PC-3 (cell line): ENCODE results near the gene ZNF784. TPM values are rescaled to one million over a fixed set of nuclear protein-coding genes. Genes with fewer than 3 reads are reported as not detected.
A peak's percentile ranks its signal among the peaks of the same experiment; 100 is the strongest.

Experiments
- ATAC-seq: fragments of 200-7000 bp; cut with Tn5 transposase; 2 replicates; pipeline ENCODE4 v1.9.1; 2020; ENCODE audit warnings: mild to moderate bottlenecking, moderate library complexity
- BruUV-seq: library from RNA; stranded (reverse); fragments of 400-500 nt; replicated peaks from 2 replicates; lab custom pipeline; 2021; lab: Mats Ljungman, UMichigan
- CTCF ChIA-PET: fragments of 300-600 bp; sonication (Branson Sonifier 250); formaldehyde crosslinking; loops from one replicate; lab custom pipeline; 2022; ENCODE audit warnings: antibody characterized with exemption; lab: Charles Lee
- POLR2A ChIA-PET: fragments of 300-600 bp; sonication (Branson Sonifier 250); formaldehyde crosslinking; loops from one replicate; lab custom pipeline; 2022; ENCODE audit warnings: antibody characterized with exemption; ENCODE audit not compliant: unreplicated experiment; lab: Charles Lee
- DNase-seq: peaks from one replicate; pipeline ENCODE4 v3.0.0-alpha.2; 2015
- H2AFZ ChIP-seq: fragments of 300-600 bp; sonication (generic); 2 replicates; pipeline ENCODE4 v1.6.0; 2016; ENCODE audit warnings: antibody characterized with exemption, low read length
- H3F3A ChIP-seq: fragments of 300-600 bp; sonication (generic); one replicate; pipeline ENCODE4 v1.6.0; 2017; ENCODE audit warnings: antibody characterized with exemption, low read length, control low read depth, mild to moderate bottlenecking; ENCODE audit not compliant: unreplicated experiment
- H3K27ac ChIP-seq: fragments of 300-600 bp; sonication (generic); 2 replicates; pipeline ENCODE4 v1.5.1; 2016; ENCODE audit warnings: mild to moderate bottlenecking, low read length
- H3K27me3 ChIP-seq: fragments of 300-600 bp; sonication (generic); 2 replicates; pipeline ENCODE4 v1.6.1; 2016; ENCODE audit warnings: low read length, mixed read lengths
- H3K36me3 ChIP-seq: fragments of 300-600 bp; sonication (generic); 2 replicates; pipeline ENCODE4 v1.6.1; 2016; ENCODE audit warnings: low read depth, mixed run types, low read length, mixed read lengths
- H3K4me1 ChIP-seq: fragments of 300-600 bp; sonication (generic); 2 replicates; pipeline ENCODE4 v1.5.1; 2016; ENCODE audit warnings: low read length; ENCODE audit not compliant: insufficient read depth
- H3K4me2 ChIP-seq: fragments of 300-600 bp; sonication (generic); 2 replicates; pipeline ENCODE4 v1.6.0; 2016; ENCODE audit warnings: low read length
- H3K4me3 ChIP-seq: fragments of 300-600 bp; sonication (generic); 2 replicates; pipeline ENCODE4 v1.5.1; 2016; ENCODE audit warnings: mild to moderate bottlenecking, low read length, mixed read lengths
- H3K79me2 ChIP-seq: fragments of 300-600 bp; sonication (generic); 2 replicates; pipeline ENCODE4 v1.6.1; 2017; ENCODE audit warnings: low read length, mixed read lengths
- H3K9ac ChIP-seq: fragments of 300-600 bp; sonication (generic); 2 replicates; pipeline ENCODE4 v1.6.0; 2016; ENCODE audit warnings: mild to moderate bottlenecking, low read length
- H3K9me2 ChIP-seq: fragments of 300-600 bp; sonication (generic); replicated peaks from 2 replicates; pipeline ENCODE4 v1.6.1; 2016; ENCODE audit warnings: mixed run types, low read length, mixed read lengths
- H3K9me3 ChIP-seq: fragments of 300-600 bp; sonication (generic); 2 replicates; pipeline ENCODE4 v1.6.1; 2016; ENCODE audit warnings: low read length, mixed read lengths
- H4K20me1 ChIP-seq: fragments of 300-600 bp; sonication (generic); 2 replicates; pipeline ENCODE4 v1.6.1; 2016; ENCODE audit warnings: low read length, mixed read lengths
- EZH2 ChIP-seq: fragments of 300-600 bp; sonication (generic); IDR thresholded peaks from one replicate; pipeline ENCODE4 v1.6.1; 2017; ENCODE audit warnings: antibody characterized with exemption, mild to moderate bottlenecking, low read length; ENCODE audit not compliant: unreplicated experiment
- EZH2phosphoT487 ChIP-seq: fragments of 300-600 bp; sonication (generic); IDR thresholded peaks from 2 replicates; pipeline ENCODE4 v1.6.1; 2018; ENCODE audit warnings: mild to moderate bottlenecking, antibody characterized with exemption, low read length, borderline replicate concordance
- intact Hi-C: fragments of 100-400 bp; cut with micrococcal nuclease; formaldehyde crosslinking; loops from 2 replicates; pipeline ENCODE4 v1.9.0; 2023
- total RNA-seq: library from RNA; depleted of rRNA; stranded (reverse); fragments of >200 nt; gene quantifications from 2 replicates; pipeline ENCODE4 v1.2.3, GENCODE V29; 2014
- TF ChIP-seq, protein P1 (sequence below): fragments of 300-600 bp; sonication (generic); conservative IDR thresholded peaks from 2 replicates; pipeline ENCODE4 v1.5.1; 2017; ENCODE audit warnings: antibody characterized with exemption, low read depth, mild to moderate bottlenecking, low read length

ZNF784 gene
- total RNA-seq, 1 experiment from 2014 or later, result 9.0 TPM

DNA sequence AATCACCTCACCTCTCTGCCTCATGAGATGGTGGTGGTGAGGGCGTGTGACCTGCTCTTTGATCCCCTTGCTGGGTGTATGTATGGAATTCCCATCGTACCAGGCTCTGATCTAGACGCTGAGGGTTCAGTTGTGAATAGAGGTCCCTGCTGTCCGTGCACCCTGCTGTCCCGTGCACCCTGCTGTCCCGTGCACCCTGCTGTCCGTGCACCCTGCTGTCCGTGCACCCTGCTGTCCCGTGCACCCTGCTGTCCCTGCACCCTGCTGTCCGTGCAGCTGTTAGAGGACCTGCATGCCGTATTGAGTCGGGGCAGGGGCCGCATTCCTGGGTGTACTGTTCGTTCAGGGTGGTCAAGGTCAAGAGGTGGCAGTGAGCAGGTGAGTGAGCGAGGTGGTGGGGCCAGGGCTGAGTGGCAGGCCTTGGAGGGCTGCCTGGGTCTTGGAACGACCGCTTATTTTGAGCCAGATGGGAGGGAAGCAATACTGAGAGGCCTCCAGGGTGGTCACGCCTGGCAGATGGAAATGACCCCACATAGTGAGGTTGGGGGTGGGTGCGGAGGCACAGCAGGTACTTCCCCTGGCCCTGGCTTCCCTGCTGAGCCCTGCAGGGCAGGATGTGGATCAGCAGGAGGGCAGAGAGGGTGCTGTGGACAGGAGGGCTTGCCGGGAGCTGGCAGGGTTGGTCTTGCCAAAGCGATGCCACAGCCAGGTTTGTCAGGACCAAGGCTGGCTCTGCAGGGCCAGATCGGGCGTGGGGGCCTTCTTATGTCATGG is 46.1 kb upstream of the ZNF784 start:
- intact Hi-C loops, result loop anchor here (2.0 kb wide), 1 partner anchor 14 kb away; no protein-coding TSS in a partner anchor
- Histone ChIP-seq H3K4me1 (peaks cover 5% of the 10 kb centered on the region; the same call in 1 of the 2 replicates), H3K9me3 (no peaks in the 10 kb centered on the region), H2AFZ (no peak overlapping the region), H3K4me3 (no peak overlapping the region), H3F3A (peaks cover 12% of the 10 kb centered on the region), H3K79me2 (peaks cover 85% of the 10 kb centered on the region), H4K20me1 (peaks cover 43% of the 10 kb centered on the region), H3K27ac (no peak overlapping the region), H3K9me2 (no peaks in the 10 kb centered on the region), H3K36me3 (peaks cover 53% of the 10 kb centered on the region), H3K27me3 (no peaks in the 10 kb centered on the region), H3K4me2 (no peak overlapping the region), H3K9ac (no peak overlapping the region)
- DNase-seq (no peak), ATAC-seq (no peak)
- ChIA-PET CTCF (no interaction called here), POLR2A (interaction anchor here (0.6 kb wide), 1 partner anchor 112 kb away, joined by 10 read pairs; no protein-coding TSS in a partner anchor)
- TF ChIP-seq EZH2phosphoT487 (no peak), EZH2 (no peak)
- TF ChIP-seq, protein P1, sequence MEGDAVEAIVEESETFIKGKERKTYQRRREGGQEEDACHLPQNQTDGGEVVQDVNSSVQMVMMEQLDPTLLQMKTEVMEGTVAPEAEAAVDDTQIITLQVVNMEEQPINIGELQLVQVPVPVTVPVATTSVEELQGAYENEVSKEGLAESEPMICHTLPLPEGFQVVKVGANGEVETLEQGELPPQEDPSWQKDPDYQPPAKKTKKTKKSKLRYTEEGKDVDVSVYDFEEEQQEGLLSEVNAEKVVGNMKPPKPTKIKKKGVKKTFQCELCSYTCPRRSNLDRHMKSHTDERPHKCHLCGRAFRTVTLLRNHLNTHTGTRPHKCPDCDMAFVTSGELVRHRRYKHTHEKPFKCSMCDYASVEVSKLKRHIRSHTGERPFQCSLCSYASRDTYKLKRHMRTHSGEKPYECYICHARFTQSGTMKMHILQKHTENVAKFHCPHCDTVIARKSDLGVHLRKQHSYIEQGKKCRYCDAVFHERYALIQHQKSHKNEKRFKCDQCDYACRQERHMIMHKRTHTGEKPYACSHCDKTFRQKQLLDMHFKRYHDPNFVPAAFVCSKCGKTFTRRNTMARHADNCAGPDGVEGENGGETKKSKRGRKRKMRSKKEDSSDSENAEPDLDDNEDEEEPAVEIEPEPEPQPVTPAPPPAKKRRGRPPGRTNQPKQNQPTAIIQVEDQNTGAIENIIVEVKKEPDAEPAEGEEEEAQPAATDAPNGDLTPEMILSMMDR, result no peak
- BruUV-seq, result no TSS peak

DNA sequence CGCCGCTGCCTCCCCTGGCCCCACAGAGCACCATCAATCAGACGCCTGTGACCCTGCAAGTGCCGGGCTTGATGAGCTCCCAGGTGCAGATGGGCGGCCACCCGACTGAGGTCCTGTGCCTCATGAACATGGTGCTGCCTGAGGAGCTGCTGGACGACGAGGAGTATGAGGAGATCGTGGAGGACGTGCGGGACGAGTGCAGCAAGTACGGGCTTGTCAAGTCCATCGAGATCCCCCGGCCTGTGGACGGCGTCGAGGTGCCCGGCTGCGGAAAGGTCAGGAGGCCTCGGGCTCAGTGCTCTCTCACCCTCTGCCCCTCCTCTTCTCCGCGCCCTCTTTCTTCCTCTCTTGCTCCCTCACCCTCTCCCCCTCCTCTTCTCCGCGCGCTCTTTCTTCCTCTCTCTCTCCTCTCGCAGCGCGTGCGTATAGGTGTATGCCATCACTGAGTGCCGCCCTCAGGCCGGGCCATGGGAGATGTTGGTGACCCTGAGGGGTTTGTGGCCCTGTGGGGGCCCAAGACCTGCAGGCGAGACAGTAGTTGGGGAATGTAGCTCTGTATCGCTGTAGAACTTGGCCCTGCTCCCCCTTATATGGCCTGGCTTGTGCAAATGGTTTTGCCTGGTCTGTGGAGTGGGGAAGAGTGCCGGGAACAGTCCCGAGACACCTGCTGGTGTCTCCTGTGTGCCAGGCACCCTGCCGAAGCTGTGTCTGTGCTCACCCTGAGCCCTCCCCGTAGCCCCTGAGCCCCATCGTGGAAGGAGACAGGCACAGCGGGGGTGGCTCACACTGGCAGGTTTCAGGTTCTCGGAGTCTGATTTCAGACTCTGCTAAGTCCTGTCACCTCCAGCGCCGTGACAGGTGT is 45.3 kb upstream of the ZNF784 start:
- Histone ChIP-seq H3K4me3 (no peak overlapping the region), H3K4me1 (peaks cover 5% of the 10 kb centered on the region; the same call in 1 of the 2 replicates), H4K20me1 (peaks cover 43% of the 10 kb centered on the region), H3K36me3 (peaks cover 56% of the 10 kb centered on the region), H3K4me2 (no peak overlapping the region), H3K79me2 (peaks cover 87% of the 10 kb centered on the region), H3K9ac (no peak overlapping the region), H2AFZ (no peak overlapping the region), H3F3A (peaks cover 12% of the 10 kb centered on the region), H3K9me2 (no peaks in the 10 kb centered on the region), H3K9me3 (no peaks in the 10 kb centered on the region), H3K27ac (no peak overlapping the region), H3K27me3 (no peaks in the 10 kb centered on the region)
- no peak for DNase-seq
- no peak for ATAC-seq
- intact Hi-C loops, result loop anchor here (2.0 kb wide), 1 partner anchor 13 kb away; no protein-coding TSS in a partner anchor
- TSS peak; percentile 15 for BruUV-seq
- POLR2A ChIA-PET, result no interaction called here
- CTCF ChIA-PET, result no interaction called here
- TF ChIP-seq, protein P1, result no peak
- TF ChIP-seq EZH2phosphoT487, result no peak
- no peak for TF ChIP-seq EZH2
